Measurements from ENCODE around the gene SLC4A1AP. TPM values are rescaled to one million over a fixed set of nuclear protein-coding genes. Genes with fewer than 3 reads are reported as not detected.

SLC4A1AP gene
- total and polyA plus RNA-seq, 9 of the 15 experiments (the other 6 are each of a cell fraction or from before 2014, with no cell fraction given) = 8.1 to 40.5 (median 35.3) TPM

DNA sequence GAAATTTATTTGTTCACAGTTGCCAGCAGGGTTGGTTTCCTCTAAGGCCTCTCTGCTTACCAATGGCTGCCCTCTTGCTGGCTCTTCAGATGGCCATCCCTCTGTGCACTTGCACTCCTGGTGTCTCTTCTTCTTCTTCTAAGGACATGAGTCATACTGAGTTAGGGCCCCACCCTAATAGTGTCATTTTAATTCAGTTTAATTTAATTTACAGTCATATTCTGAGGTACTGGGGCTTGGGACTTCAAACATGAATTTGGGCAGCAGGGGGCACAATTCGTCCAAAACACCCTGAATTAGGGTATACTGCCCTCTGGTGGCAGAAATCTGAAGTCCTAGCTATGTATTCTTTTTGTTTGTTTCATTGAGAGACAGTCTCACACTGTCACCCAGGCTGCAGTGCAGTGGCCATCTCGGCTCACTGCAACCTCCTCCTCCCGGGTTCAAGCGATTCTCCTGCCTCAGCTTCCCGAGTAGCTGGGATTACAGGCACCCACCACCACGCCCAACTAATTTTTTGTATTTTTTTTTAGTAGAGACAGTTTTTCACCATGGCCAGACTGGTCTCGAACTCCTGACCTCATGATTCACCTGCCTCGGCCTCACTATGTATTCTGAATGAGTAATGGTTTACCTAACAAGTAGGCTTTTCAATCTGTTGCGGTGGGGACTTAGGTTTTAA, 19.8 kb downstream of the SLC4A1AP start (continued):
- TF ChIP-seq, protein P1, sequence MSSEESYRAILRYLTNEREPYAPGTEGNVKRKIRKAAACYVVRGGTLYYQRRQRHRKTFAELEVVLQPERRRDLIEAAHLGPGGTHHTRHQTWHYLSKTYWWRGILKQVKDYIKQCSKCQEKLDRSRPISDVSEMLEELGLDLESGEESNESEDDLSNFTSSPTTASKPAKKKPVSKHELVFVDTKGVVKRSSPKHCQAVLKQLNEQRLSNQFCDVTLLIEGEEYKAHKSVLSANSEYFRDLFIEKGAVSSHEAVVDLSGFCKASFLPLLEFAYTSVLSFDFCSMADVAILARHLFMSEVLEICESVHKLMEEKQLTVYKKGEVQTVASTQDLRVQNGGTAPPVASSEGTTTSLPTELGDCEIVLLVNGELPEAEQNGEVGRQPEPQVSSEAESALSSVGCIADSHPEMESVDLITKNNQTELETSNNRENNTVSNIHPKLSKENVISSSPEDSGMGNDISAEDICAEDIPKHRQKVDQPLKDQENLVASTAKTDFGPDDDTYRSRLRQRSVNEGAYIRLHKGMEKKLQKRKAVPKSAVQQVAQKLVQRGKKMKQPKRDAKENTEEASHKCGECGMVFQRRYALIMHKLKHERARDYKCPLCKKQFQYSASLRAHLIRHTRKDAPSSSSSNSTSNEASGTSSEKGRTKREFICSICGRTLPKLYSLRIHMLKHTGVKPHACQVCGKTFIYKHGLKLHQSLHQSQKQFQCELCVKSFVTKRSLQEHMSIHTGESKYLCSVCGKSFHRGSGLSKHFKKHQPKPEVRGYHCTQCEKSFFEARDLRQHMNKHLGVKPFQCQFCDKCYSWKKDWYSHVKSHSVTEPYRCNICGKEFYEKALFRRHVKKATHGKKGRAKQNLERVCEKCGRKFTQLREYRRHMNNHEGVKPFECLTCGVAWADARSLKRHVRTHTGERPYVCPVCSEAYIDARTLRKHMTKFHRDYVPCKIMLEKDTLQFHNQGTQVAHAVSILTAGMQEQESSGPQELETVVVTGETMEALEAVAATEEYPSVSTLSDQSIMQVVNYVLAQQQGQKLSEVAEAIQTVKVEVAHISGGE (CRISPR knock-in tag; IDR thresholded peaks at IDR 0.05) = 0 out of 6 replicates have a peak, but pooled peaks of 1 of the 3 experiments have one; percentile 40
- TF ChIP-seq FOXM1 (IDR thresholded peaks at IDR 0.05; ENCODE audit: low read depth) (peak; percentile 17; the same call in 1 of the 2 replicates), FOXM1 (CRISPR knock-in tag; IDR thresholded peaks at IDR 0.05; ENCODE audit: low read depth) (no peak), CREM (IDR thresholded peaks at IDR 0.05; ENCODE audit: low read depth) (peak; percentile 43; the same call in 1 of the 2 replicates), CBFB (CRISPR knock-in tag; IDR thresholded peaks at IDR 0.05) (no peak), XRCC5 (IDR thresholded peaks at IDR 0.05; ENCODE audit: low read depth, low read length) (0 out of 2 replicates have a peak, but pooled peaks have one; percentile 24), CBX3 (IDR thresholded peaks at IDR 0.05; ENCODE audit: borderline replicate concordance in 1 of 2, low read length in 2 of 2) (peak in 1 of 2 experiments; percentile 57; a peak in 1 of 3 replicates), FOSL1 (tag; conservative IDR thresholded peaks at IDR 0.05) (no peak; the same call in 1 of the 2 replicates), TOE1 (IDR thresholded peaks at IDR 0.05; ENCODE audit: borderline replicate concordance) (0 out of 2 replicates have a peak, but pooled peaks have one; percentile 38), TOE1 (CRISPR knock-in tag; IDR thresholded peaks at IDR 0.05; ENCODE audit: borderline replicate concordance, low read depth) (no peak), ZNF592 (IDR thresholded peaks at IDR 0.05) (peak; percentile 87), RCOR1 (IDR thresholded peaks at IDR 0.05; ENCODE audit: borderline replicate concordance in 1 of 2, low read depth in 2 of 2, low read length in 2 of 2) (0 out of 4 replicates have a peak, but pooled peaks of 1 of the 2 experiments have one; percentile 29)
- TF ChIP-seq, protein P2, sequence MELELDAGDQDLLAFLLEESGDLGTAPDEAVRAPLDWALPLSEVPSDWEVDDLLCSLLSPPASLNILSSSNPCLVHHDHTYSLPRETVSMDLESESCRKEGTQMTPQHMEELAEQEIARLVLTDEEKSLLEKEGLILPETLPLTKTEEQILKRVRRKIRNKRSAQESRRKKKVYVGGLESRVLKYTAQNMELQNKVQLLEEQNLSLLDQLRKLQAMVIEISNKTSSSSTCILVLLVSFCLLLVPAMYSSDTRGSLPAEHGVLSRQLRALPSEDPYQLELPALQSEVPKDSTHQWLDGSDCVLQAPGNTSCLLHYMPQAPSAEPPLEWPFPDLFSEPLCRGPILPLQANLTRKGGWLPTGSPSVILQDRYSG (tag; conservative IDR thresholded peaks at IDR 0.05; ENCODE audit: low read depth) = no peak
- TF ChIP-seq, protein P3, sequence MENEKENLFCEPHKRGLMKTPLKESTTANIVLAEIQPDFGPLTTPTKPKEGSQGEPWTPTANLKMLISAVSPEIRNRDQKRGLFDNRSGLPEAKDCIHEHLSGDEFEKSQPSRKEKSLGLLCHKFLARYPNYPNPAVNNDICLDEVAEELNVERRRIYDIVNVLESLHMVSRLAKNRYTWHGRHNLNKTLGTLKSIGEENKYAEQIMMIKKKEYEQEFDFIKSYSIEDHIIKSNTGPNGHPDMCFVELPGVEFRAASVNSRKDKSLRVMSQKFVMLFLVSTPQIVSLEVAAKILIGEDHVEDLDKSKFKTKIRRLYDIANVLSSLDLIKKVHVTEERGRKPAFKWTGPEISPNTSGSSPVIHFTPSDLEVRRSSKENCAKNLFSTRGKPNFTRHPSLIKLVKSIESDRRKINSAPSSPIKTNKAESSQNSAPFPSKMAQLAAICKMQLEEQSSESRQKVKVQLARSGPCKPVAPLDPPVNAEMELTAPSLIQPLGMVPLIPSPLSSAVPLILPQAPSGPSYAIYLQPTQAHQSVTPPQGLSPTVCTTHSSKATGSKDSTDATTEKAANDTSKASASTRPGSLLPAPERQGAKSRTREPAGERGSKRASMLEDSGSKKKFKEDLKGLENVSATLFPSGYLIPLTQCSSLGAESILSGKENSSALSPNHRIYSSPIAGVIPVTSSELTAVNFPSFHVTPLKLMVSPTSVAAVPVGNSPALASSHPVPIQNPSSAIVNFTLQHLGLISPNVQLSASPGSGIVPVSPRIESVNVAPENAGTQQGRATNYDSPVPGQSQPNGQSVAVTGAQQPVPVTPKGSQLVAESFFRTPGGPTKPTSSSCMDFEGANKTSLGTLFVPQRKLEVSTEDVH (IDR thresholded peaks at IDR 0.05; ENCODE audit: low read depth, partially characterized antibody) = peak; percentile 20
